ENCODE results near the gene MOV10L1. TPM values are rescaled to one million over a fixed set of nuclear protein-coding genes. Genes with fewer than 3 reads are reported as not detected.

MOV10L1 gene
- total and polyA plus RNA-seq, 4 donors = 0.27 to 11.9 (median 0.43) TPM

DNA sequence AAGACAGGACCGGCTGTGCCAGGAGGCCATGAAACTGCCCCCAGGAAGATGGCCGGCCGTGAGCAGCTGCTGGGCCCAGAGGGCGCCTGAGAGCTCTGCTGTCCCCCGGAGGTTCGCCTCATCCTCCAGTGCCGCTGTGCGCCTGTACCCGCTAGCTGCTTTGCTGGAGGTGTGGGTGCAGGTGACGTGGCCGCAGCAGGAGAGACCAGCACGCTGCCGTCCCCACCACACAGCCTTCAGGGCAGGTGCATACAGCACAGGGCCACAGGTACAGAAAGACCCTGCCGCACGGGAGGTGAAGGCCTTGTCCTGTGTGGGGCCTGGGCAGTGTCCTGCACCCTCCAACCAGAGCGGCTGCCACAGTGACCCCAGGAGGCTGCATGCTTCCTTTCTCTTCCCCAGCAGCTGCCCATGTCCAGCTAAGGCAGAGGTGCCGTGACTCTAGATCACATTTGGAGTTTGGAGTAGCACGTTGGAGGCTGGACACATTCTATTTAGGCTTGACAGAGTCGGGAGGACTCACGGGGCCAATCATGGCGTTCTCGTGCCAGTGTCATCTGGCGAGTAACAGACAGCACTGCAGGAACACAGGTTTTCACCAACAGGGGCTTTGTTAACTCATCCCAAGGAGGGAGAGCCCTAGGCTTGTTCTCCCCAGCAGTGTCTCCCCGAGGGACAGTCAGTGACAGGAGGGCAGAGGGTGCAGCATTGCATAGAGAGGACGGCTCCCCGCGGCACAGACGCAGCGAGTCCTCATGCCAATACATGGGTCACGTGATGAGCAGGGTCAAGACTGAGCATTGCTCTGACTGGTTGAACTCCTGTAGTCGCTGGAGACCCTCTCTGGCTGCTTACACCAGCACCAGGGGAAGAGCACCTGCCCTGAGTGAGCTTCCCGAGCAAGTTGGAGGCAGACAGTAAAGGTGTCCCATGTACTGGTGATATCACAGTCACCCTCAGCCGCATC is 62.0 kb downstream of the MOV10L1 start:
- Histone ChIP-seq H3K9me3 (ENCODE audit: control insufficient read depth in 4 of 4, insufficient read depth in 3 of 4, low read length in 3 of 4) (no peaks in the 10 kb centered on the region), H3K4me3 (no peak overlapping the region), H3K27ac (ENCODE audit: low read depth in 1 of 2, low read length in 1 of 2) (no peak overlapping the region), H3K4me1 (ENCODE audit: control insufficient read depth in 5 of 5, insufficient read depth in 5 of 5, low read length in 5 of 5) (peaks cover 0 to 1% (median 0%) of the 10 kb centered on the region in 5 donors), H3K27me3 (ENCODE audit: control insufficient read depth in 3 of 3, insufficient read depth in 3 of 3, low read length in 2 of 3) (no peaks in the 10 kb centered on the region), H3K9ac (ENCODE audit: insufficient read depth in 1 of 2, low read length in 2 of 2) (no peak overlapping the region), H3K36me3 (ENCODE audit: control insufficient read depth in 4 of 4, insufficient read depth in 4 of 4, low read length in 4 of 4) (peaks cover 0 to 2% (median 0%) of the 10 kb centered on the region in 4 donors)
- TF ChIP-seq, protein P1, sequence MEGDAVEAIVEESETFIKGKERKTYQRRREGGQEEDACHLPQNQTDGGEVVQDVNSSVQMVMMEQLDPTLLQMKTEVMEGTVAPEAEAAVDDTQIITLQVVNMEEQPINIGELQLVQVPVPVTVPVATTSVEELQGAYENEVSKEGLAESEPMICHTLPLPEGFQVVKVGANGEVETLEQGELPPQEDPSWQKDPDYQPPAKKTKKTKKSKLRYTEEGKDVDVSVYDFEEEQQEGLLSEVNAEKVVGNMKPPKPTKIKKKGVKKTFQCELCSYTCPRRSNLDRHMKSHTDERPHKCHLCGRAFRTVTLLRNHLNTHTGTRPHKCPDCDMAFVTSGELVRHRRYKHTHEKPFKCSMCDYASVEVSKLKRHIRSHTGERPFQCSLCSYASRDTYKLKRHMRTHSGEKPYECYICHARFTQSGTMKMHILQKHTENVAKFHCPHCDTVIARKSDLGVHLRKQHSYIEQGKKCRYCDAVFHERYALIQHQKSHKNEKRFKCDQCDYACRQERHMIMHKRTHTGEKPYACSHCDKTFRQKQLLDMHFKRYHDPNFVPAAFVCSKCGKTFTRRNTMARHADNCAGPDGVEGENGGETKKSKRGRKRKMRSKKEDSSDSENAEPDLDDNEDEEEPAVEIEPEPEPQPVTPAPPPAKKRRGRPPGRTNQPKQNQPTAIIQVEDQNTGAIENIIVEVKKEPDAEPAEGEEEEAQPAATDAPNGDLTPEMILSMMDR (IDR thresholded peaks at IDR 0.05; ENCODE audit: control extremely low read depth, extremely low read depth) = no peak
- WGBS, 2 donors = 84 to 89% methylated on average over 33 of the region's 33 CpGs
- DNase-seq (no peak), ATAC-seq (ENCODE audit: insufficient read depth, low FRiP score) (no peak)

DNA sequence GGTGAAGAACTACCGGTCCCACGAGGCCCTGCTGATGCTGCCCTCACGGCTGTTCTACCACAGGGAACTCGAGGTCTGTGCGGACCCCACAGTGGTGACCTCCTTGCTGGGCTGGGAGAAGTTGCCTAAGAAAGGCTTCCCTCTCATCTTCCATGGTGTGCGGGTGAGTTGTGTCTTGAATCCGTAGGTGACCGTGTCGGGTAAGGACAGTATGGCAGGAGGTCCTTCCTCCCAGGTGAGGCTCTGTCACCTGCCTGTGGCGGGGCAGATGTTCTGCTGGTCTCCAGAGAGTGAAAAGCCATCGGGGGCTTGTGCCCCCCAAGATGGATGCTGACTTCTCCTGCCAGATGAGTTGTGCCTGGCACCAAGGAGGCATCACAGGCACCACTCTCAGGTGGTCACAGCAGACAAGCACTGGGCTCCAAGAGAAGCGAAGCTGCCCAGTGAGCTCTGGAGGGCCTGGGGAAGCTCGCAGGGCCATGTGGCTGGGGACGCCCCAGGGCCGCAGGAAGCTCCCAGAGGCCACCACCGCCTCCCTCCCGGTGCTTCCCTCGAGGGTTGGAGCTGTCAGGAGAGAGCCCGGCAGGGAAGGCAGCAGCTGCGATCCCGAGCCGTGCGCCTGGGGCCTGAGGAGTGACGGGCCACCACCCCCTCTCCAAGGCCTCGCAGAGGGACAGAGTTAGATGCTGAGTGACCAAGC is 63.4 kb downstream of the MOV10L1 start:
- Histone ChIP-seq H3K4me3 (no peak overlapping the region), H3K27ac (ENCODE audit: low read depth in 1 of 2, low read length in 1 of 2) (no peak overlapping the region), H3K9me3 (ENCODE audit: control insufficient read depth in 4 of 4, insufficient read depth in 3 of 4, low read length in 3 of 4) (no peaks in the 10 kb centered on the region), H3K4me1 (ENCODE audit: control insufficient read depth in 5 of 5, insufficient read depth in 5 of 5, low read length in 5 of 5) (no peaks in the 10 kb centered on the region), H3K27me3 (ENCODE audit: control insufficient read depth in 3 of 3, insufficient read depth in 3 of 3, low read length in 2 of 3) (no peaks in the 10 kb centered on the region), H3K9ac (ENCODE audit: insufficient read depth in 1 of 2, low read length in 2 of 2) (no peak overlapping the region), H3K36me3 (ENCODE audit: control insufficient read depth in 4 of 4, insufficient read depth in 4 of 4, low read length in 4 of 4) (peaks cover 0 to 2% (median 0%) of the 10 kb centered on the region in 4 donors)
- 83 to 89% methylated on average over 24 to 25 of the region's 25 CpGs for WGBS, 2 donors
- TF ChIP-seq, protein P1 (IDR thresholded peaks at IDR 0.05; ENCODE audit: control extremely low read depth, extremely low read depth) = no peak
- ATAC-seq (ENCODE audit: insufficient read depth, low FRiP score) = no peak
- no peak for DNase-seq

DNA sequence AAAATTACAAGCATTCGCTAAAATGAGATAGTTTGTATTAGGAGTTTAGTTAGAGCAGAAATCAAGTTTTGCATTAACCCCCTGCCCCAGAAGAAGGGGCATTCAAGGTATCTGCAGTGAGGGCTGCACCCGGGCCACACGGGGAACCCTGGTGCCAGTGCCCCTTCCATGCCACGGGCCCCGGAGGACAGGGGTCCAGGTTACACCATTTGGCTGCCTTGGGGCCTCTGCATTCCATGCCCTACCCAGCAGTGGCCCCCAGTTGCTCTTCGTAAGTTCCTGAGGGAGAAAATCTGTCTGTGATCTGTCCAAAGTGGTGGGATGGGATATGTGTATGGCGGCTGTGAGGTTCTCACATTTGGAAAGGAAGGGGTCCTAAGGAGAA is 63.9 kb downstream of the MOV10L1 start:
- Histone ChIP-seq H3K9ac (ENCODE audit: insufficient read depth in 1 of 2, low read length in 2 of 2) (no peak overlapping the region), H3K27me3 (ENCODE audit: control insufficient read depth in 3 of 3, insufficient read depth in 3 of 3, low read length in 2 of 3) (peaks cover 0 to 4% (median 0%) of the 10 kb centered on the region in 3 donors), H3K36me3 (ENCODE audit: control insufficient read depth in 4 of 4, insufficient read depth in 4 of 4, low read length in 4 of 4) (peaks cover 0 to 2% (median 0%) of the 10 kb centered on the region in 4 donors), H3K9me3 (ENCODE audit: control insufficient read depth in 4 of 4, insufficient read depth in 3 of 4, low read length in 3 of 4) (no peaks in the 10 kb centered on the region), H3K27ac (ENCODE audit: low read depth in 1 of 2, low read length in 1 of 2) (no peak overlapping the region), H3K4me1 (ENCODE audit: control insufficient read depth in 5 of 5, insufficient read depth in 5 of 5, low read length in 5 of 5) (no peaks in the 10 kb centered on the region), H3K4me3 (no peak overlapping the region)
- TF ChIP-seq, protein P1 (IDR thresholded peaks at IDR 0.05; ENCODE audit: control extremely low read depth, extremely low read depth) = no peak
- DNase-seq (no peak), ATAC-seq (ENCODE audit: insufficient read depth, low FRiP score) (no peak)
- 90 to 94% methylated on average over 7 of the region's 7 CpGs for WGBS, 2 donors
